Astrocyte of the spinal cord (primary cell): ENCODE results near the gene GAK.

Experiments
- DNase-seq: peaks from one replicate; pipeline ENCODE4 v3.0.0; 2011; ENCODE audit warnings: low read depth, low spot score
- H3K4me3 ChIP-seq: 2 replicates; pipeline ENCODE4 v1.5.1; 2011; ENCODE audit warnings: low read depth, mild to moderate bottlenecking, low read length, moderate library complexity
- CTCF ChIP-seq: IDR thresholded peaks from 2 replicates; pipeline ENCODE4 v1.5.1; 2012; ENCODE audit warnings: low read depth, mild to moderate bottlenecking, low read length, inconsistent platforms
- in situ Hi-C: cut with HindIII; loops from 2 replicates; pipeline ENCODE4 v1.10.0; 2017; ENCODE audit warnings: low sequenced_read_pairs

GAK gene

GRCh38 chr4:876780-877179 lies 55.3 kb downstream of the GAK start:
- peak; percentile 33 for TF ChIP-seq CTCF
- in situ Hi-C loops, result no loop called here
- no peak for DNase-seq
- H3K4me3 ChIP-seq, result no peak overlapping the region

- no peak for TF ChIP-seq CTCF
- no peak overlapping the region for H3K4me3 ChIP-seq
- DNase-seq, result no peak
- in situ Hi-C loops, result no loop called here
These were observed 56.2 kb downstream of the GAK start for GRCh38 chr4:875818-876423.

- no peak overlapping the region for H3K4me3 ChIP-seq
- in situ Hi-C loops, result no loop called here
- DNase-seq, result no peak
- TF ChIP-seq CTCF, result no peak
These were observed 56.9 kb downstream of the GAK start for GRCh38 chr4:874971-875817.

- no peak overlapping the region for H3K4me3 ChIP-seq
- no peak for DNase-seq
- in situ Hi-C loops, result no loop called here
- TF ChIP-seq CTCF, result no peak
These were observed 58.1 kb downstream of the GAK start for GRCh38 chr4:874056-874455.

- in situ Hi-C loops, result no loop called here
These were observed 59.7 kb downstream of the GAK start for GRCh38 chr4:872241-872981.

More at GRCh38 chr4:872241-872981, 59.7 kb downstream of the GAK start:
- no peak for DNase-seq
- H3K4me3 ChIP-seq, result no peak overlapping the region
- no peak for TF ChIP-seq CTCF
